GM18520 (cell line): ENCODE results near the gene KCTD15.

Experiments
- ATAC-seq: cut with Tn5 transposase; IDR thresholded peaks from one replicate; pipeline ENCODE4 v1.9.1; 2021; ENCODE audit not compliant: unreplicated experiment

Gene KCTD15

GRCh38 chr19:33771384-33772101, 25.1 kb upstream of the KCTD15 start:
- no peak for ATAC-seq

GRCh38 chr19:33772102-33772857, 24.4 kb upstream of the KCTD15 start:
- ATAC-seq = no peak

GRCh38 chr19:33772858-33773180, 23.9 kb upstream of the KCTD15 start:
- no peak for ATAC-seq

- ATAC-seq = no peak
These were observed 22.7 kb upstream of the KCTD15 start for GRCh38 chr19:33773704-33774624.

GRCh38 chr19:33774751-33775150, 21.9 kb upstream of the KCTD15 start:
- ATAC-seq = no peak

- no peak for ATAC-seq
These were observed 20.8 kb upstream of the KCTD15 start for GRCh38 chr19:33775731-33776487.

GRCh38 chr19:33777351-33777750, 19.3 kb upstream of the KCTD15 start:
- no peak for ATAC-seq

GRCh38 chr19:33777753-33778088, 18.9 kb upstream of the KCTD15 start:
- no peak for ATAC-seq

GRCh38 chr19:33778089-33778791, 18.4 kb upstream of the KCTD15 start:
- peak; percentile 73 for ATAC-seq

GRCh38 chr19:33779849-33780248, 16.8 kb upstream of the KCTD15 start:
- ATAC-seq = no peak

- no peak for ATAC-seq
These were observed 16.4 kb upstream of the KCTD15 start for GRCh38 chr19:33780251-33780650.

GRCh38 chr19:33780746-33781145, 15.9 kb upstream of the KCTD15 start:
- ATAC-seq = no peak

GRCh38 chr19:33781415-33781935, 15.2 kb upstream of the KCTD15 start:
- ATAC-seq = no peak

- ATAC-seq = no peak
These were observed 14.7 kb upstream of the KCTD15 start for GRCh38 chr19:33781996-33782395.

GRCh38 chr19:33784432-33784831, 12.2 kb upstream of the KCTD15 start:
- no peak for ATAC-seq

- ATAC-seq = no peak
These were observed 10.9 kb upstream of the KCTD15 start for GRCh38 chr19:33785795-33786194.

- no peak for ATAC-seq
These were observed 8.0 kb upstream of the KCTD15 start for GRCh38 chr19:33788676-33789075.

GRCh38 chr19:33789344-33789743, 7.3 kb upstream of the KCTD15 start:
- ATAC-seq = no peak

- ATAC-seq = no peak
These were observed 1.8 kb upstream of the KCTD15 start for GRCh38 chr19:33794683-33795369.
